Right atrium auricular region (tissue), 2 donors: ENCODE measurements around the gene CEP131. TPM values are rescaled to one million over a fixed set of nuclear protein-coding genes. Genes with fewer than 3 reads are reported as not detected.

Experiments used
- DNase-seq: peaks from one replicate; pipeline ENCODE4 v3.0.0-alpha.2; 2019; ENCODE audit warnings: low spot score
- H3K27ac ChIP-seq, 2 donors: fragments of 200-600 bp; sonication (generic); 1 replicate in 1 of 2; 2 replicates in 1 of 2; pipeline ENCODE4 v1.5.1; 2016 to 2019
- H3K27me3 ChIP-seq, 2 donors: fragments of 200-600 bp; sonication (generic); one replicate each; pipeline versions ENCODE4 v1.5.1 to v1.6.0; 2017 to 2019
- H3K36me3 ChIP-seq: fragments of 200-600 bp; sonication (generic); one replicate; pipeline ENCODE4 v1.5.1; 2016
- H3K4me1 ChIP-seq, 2 donors: fragments of 200-600 bp; sonication (generic); one replicate each; pipeline versions ENCODE4 v1.5.1 to v1.6.0; 2017 to 2019
- H3K4me3 ChIP-seq, 2 donors: fragments of 200-600 bp; sonication (generic); 1 replicate in 1 of 2; 2 replicates in 1 of 2; pipeline ENCODE4 v1.5.1; 2017 to 2019; ENCODE audit warnings: mild to moderate bottlenecking in 1 of 2, moderate library complexity in 1 of 2
- H3K9me3 ChIP-seq, 2 donors: fragments of 200-600 bp; sonication (generic); one replicate each; pipeline ENCODE4 v1.5.1; 2019
- total RNA-seq, 2 donors: library from RNA; depleted of rRNA; stranded (reverse); fragments of >200 nt; gene quantifications; one replicate each; pipeline ENCODE4 v1.1.0, GENCODE V29; 2016
- TF ChIP-seq, protein P1 (sequence below), 2 donors: fragments of 200-600 bp; sonication (generic); IDR thresholded peaks; one replicate each; pipeline ENCODE4 v1.5.1; 2019; ENCODE audit warnings: antibody characterized with exemption in 2 of 2

Gene CEP131
- total RNA-seq, 2 donors from 2014 or later: 5.5 to 6.2 TPM

DNA sequence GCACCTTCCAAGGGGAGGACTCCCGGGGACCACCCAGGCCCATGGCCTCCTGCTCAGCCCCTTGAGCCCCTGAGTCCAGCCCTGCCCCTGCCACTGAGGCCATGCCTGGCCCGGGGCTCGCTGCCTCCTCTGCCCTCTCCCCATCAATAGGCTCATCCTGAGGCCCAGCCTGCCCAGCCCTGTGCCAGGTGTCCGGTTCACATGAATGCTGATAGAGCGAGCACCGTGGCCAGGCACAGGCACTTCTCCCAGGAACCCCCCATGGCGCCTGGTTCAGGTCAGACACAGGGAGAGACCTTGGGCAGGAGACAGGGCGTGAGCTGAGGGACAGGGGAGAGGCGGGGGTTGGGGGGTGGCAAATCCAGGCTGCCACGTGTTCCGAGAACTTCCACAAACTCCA lies 60.3 kb downstream of the CEP131 start:
- no peak overlapping the region for H3K4me3 ChIP-seq
- H3K4me1 ChIP-seq: peaks cover 0 to 26% of the 10 kb centered on the region in 2 donors
- H3K27me3 ChIP-seq: no peaks in the 10 kb centered on the region
- H3K36me3 ChIP-seq: no peaks in the 10 kb centered on the region
- no peaks in the 10 kb centered on the region for H3K9me3 ChIP-seq
- H3K27ac ChIP-seq: no peak overlapping the region
- TF ChIP-seq, protein P1, sequence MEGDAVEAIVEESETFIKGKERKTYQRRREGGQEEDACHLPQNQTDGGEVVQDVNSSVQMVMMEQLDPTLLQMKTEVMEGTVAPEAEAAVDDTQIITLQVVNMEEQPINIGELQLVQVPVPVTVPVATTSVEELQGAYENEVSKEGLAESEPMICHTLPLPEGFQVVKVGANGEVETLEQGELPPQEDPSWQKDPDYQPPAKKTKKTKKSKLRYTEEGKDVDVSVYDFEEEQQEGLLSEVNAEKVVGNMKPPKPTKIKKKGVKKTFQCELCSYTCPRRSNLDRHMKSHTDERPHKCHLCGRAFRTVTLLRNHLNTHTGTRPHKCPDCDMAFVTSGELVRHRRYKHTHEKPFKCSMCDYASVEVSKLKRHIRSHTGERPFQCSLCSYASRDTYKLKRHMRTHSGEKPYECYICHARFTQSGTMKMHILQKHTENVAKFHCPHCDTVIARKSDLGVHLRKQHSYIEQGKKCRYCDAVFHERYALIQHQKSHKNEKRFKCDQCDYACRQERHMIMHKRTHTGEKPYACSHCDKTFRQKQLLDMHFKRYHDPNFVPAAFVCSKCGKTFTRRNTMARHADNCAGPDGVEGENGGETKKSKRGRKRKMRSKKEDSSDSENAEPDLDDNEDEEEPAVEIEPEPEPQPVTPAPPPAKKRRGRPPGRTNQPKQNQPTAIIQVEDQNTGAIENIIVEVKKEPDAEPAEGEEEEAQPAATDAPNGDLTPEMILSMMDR (IDR thresholded peaks at IDR 0.05): no peak
- no peak for DNase-seq

DNA sequence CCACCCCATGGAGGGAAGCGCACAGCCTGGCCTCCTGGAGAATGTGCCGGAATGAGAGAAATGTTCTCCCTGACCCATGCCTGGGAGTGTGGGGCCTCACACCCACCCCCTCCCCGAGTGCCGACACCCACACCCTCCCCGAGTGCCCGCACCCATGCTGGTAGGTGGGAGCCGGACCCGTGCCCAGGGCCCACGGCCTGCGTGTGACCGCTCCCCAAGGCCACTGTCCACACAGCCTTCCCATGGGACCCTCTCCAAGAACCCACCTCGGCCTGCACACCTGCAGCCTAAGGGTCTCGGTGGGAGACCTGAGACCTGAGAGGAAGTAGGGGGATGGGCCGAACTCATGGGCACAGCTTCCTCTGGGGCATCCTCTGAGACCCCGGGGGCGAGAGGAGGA lies 60.8 kb downstream of the CEP131 start:
- H3K27ac ChIP-seq: no peak overlapping the region
- DNase-seq: no peak
- H3K9me3 ChIP-seq: no peaks in the 10 kb centered on the region
- H3K4me1 ChIP-seq: peaks cover 0 to 26% of the 10 kb centered on the region in 2 donors
- H3K27me3 ChIP-seq: no peaks in the 10 kb centered on the region
- TF ChIP-seq, protein P1 (IDR thresholded peaks at IDR 0.05): no peak
- H3K36me3 ChIP-seq: no peaks in the 10 kb centered on the region
- H3K4me3 ChIP-seq: no peak overlapping the region

DNA sequence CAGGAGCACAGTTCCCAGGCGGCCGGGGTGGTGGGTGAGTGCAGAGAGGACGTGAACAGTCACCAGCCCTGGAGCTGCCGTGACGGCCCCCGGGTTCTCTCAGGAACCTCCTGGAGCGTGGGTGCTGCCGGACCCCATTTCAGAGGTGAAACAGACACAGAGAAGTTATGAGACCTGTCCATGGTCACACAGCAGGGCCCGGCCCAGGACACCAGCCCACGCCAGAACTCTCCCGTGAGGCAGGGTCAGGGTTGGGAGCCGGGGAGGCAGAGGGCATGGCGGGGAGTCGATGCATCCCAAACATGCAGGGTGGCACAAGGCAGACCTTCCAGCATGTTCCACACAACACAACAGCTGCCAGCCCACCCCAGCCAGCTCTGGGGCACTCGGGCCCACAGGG lies 61.2 kb downstream of the CEP131 start:
- Histone ChIP-seq H3K36me3 (no peaks in the 10 kb centered on the region), H3K9me3 (no peaks in the 10 kb centered on the region), H3K27me3 (no peaks in the 10 kb centered on the region), H3K4me3 (no peak overlapping the region), H3K27ac (no peak overlapping the region), H3K4me1 (peaks cover 0 to 26% of the 10 kb centered on the region in 2 donors)
- no peak for DNase-seq
- TF ChIP-seq, protein P1 (IDR thresholded peaks at IDR 0.05): no peak

DNA sequence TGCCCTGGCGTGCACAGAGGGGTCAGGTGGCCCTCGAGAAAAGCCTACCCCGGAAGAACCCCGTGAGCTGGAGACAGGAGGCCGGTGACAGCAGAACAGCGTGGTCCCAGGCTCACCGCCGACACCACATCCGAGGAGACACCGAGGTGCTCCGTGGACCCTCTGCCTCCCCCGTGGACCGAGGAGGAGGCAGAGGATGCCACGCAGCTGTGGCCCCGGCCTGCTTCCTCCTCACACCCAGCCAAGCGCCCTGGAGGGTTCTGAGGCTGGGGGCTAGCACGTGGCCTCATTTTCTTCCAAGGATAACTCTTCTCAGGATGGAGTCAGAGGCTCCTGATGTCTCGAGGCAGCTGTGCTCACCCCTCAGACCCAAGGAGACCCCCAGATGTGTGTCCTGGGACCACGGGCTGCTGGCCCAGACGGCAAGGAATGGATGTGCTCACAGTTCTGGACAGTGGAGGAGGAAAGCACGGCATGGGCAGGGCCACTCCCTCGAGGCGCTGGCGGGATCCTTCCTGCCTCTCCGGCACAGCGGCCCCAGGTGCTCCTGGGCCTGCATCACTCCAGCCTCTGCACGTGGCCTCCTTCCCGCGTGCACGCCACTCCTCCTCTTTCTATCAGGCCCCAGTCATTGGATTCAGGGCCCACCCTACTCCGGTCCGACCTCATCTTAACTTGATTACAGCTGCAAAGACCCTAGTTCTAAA lies 61.9 kb downstream of the CEP131 start:
- no peak for DNase-seq
- H3K4me3 ChIP-seq: peak overlapping the region in 1 of 2 donors; percentile 46
- H3K27ac ChIP-seq: peak overlapping the region in 1 of 2 donors; percentile 58
- H3K27me3 ChIP-seq: no peaks in the 10 kb centered on the region
- no peaks in the 10 kb centered on the region for H3K9me3 ChIP-seq
- H3K36me3 ChIP-seq: no peaks in the 10 kb centered on the region
- TF ChIP-seq, protein P1 (IDR thresholded peaks at IDR 0.05): no peak
- H3K4me1 ChIP-seq: peaks cover 0 to 26% of the 10 kb centered on the region in 2 donors

DNA sequence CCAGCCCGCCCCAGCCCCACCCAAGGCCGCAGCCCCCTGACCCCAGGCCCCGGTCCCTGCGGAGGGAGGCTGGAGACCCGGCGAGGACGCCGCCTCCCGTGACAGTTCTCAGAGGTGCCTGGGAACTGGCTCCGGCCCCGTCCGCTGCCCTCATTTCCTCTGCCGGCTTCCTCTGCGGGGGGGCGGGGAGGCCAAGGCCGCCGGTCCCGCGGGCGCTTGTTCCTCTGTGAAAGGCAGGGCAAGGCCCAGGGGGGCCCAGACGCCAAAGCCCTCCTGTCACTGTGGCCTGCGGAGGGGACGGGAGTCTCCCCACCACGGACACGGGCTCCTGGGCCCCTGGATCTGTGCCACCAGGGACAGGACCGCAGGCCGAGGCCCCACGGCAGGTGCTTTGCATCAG lies 62.5 kb downstream of the CEP131 start:
- H3K27ac ChIP-seq: peak overlapping the region in 1 of 2 donors; percentile 58
- peak overlapping the region; percentile 38 to 46 for H3K4me3 ChIP-seq
- TF ChIP-seq, protein P1 (IDR thresholded peaks at IDR 0.05): no peak

More for the DNA sequence above, 62.5 kb downstream of the CEP131 start:
- Histone ChIP-seq H3K4me1 (peaks cover 0 to 21% of the 10 kb centered on the region in 2 donors), H3K36me3 (no peaks in the 10 kb centered on the region), H3K27me3 (no peaks in the 10 kb centered on the region), H3K9me3 (no peaks in the 10 kb centered on the region)
- DNase-seq: peak; percentile 60
